OCI-LY1 (cell line): ENCODE results near the gene C6orf62.

Source experiments
- EZH2 ChIP-seq: fragments of 200-600 bp; sonication (generic), shearing (Covaris generic); IDR thresholded peaks from 2 replicates; pipeline ENCODE4 v1.8.0; 2017; ENCODE audit warnings: borderline replicate concordance, mixed run types, mild to moderate bottlenecking, antibody characterized with exemption, low read length, moderate library complexity, mixed read lengths
- TF ChIP-seq, protein P1 (sequence below): fragments of 200-600 bp; sonication (generic), shearing (Covaris generic); IDR thresholded peaks from 2 replicates; pipeline ENCODE4 v1.5.1; 2017; ENCODE audit warnings: mild to moderate bottlenecking, antibody characterized with exemption, low read length, moderate library complexity, mixed read lengths

DNA sequence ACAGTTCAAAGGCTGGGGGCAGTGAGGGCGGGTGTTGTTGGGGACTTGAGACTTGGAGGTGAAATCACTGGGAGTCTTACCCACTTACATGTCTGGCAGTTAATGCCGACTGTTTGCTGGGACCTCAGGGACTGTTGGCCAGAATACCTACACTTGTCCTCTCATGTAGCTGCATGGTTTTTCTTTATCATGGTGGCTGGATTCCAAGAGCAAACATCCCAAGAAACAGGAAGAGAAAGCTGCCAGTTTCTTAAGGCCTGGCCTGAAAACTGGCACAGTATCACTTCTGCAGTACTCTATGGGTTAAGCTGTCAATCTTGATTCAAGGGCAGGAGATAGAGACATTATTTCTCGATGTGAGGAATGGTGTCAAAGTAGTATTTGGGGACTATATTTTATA, 19.8 kb upstream of the C6orf62 start:
- TF ChIP-seq, protein P1, sequence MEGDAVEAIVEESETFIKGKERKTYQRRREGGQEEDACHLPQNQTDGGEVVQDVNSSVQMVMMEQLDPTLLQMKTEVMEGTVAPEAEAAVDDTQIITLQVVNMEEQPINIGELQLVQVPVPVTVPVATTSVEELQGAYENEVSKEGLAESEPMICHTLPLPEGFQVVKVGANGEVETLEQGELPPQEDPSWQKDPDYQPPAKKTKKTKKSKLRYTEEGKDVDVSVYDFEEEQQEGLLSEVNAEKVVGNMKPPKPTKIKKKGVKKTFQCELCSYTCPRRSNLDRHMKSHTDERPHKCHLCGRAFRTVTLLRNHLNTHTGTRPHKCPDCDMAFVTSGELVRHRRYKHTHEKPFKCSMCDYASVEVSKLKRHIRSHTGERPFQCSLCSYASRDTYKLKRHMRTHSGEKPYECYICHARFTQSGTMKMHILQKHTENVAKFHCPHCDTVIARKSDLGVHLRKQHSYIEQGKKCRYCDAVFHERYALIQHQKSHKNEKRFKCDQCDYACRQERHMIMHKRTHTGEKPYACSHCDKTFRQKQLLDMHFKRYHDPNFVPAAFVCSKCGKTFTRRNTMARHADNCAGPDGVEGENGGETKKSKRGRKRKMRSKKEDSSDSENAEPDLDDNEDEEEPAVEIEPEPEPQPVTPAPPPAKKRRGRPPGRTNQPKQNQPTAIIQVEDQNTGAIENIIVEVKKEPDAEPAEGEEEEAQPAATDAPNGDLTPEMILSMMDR = no peak
- TF ChIP-seq EZH2 = no peak
